GM21619 (cell line): ENCODE measurements around the gene CDC26.
A peak's percentile ranks its signal among the peaks of the same experiment; 100 is the strongest.
"Not testable (repeated sequence)": the region's sequence is repeated elsewhere in the genome, so short reads cannot be mapped to it uniquely, and the experiment has no call there.

Source experiments
- ATAC-seq: cut with Tn5 transposase; IDR thresholded peaks from one replicate; pipeline ENCODE4 v1.9.1; 2021; ENCODE audit not compliant: unreplicated experiment

Gene CDC26

DNA sequence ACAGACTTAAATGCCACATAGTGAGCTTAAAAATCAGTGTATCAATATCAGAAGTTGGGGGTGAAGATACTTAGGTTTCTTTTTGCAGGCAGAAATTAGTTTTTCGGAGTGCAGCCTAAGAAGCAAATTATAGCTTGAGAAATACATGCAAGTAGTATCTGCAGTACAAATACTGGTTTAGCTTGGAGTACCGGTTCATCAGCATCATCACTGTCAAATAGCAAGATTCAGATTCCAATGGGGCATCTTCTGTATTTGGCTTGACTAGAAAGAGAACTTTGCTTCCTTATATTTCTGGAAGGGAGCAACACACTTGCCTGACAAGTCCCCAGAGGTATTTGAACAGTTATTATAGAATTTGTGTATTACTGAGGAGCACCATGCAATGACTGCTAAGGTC, 34.2 kb downstream of the CDC26 start:
- no peak for ATAC-seq

DNA sequence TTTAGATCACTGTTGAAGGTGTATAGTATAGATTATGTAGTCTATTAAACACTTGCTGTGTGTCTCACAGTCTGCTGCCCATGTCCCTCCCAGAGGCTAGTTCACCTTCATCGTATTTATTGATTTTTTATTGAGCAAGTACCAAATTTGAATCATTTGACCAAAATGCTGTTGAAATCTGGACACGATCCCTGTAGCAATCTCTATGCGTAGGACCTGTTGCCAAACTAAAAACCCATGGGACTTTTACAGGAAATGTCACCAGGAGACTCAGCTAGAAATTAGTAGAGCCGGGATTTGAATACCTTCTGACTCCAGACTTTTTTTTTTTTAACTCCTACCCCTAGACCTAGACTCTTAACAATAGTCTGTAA, 36.5 kb downstream of the CDC26 start:
- ATAC-seq: no peak

DNA sequence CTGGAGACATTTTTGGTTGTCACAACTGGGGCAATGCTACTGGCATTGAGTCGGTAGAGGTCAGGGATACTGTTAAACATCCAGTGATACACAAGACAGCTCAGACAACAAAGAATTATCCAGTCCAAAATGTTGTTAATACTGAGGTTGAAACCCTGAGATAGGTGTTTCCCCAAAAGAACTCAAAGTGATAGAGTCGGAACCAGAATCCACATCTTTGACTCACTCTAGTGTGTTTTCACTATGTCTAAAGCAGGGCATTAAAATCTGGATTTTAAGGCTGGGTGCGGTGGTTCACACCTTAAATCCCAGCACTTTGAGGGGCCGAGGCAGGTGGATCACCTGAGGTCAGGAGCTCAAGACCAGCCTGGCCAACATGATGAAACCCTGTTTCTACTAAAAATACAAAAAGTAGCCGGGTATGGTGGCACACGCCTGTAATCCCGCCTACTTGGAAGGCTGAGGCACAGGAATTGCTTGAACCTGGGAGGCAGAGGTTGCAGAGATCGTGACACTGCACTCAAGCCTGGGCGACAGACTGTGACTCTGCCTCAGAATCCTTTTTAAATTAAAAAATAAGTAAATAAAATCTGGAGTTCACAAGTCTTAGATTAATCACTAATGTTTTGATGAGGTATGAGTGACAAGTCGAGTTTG, 37.0 kb downstream of the CDC26 start:
- ATAC-seq: no peak

GRCh38 chr9:113237026-113237425, 38.3 kb downstream of the CDC26 start:
- no peak for ATAC-seq

GRCh38 chr9:113235701-113236255, 39.6 kb downstream of the CDC26 start:
- not testable (repeated sequence) for ATAC-seq

DNA sequence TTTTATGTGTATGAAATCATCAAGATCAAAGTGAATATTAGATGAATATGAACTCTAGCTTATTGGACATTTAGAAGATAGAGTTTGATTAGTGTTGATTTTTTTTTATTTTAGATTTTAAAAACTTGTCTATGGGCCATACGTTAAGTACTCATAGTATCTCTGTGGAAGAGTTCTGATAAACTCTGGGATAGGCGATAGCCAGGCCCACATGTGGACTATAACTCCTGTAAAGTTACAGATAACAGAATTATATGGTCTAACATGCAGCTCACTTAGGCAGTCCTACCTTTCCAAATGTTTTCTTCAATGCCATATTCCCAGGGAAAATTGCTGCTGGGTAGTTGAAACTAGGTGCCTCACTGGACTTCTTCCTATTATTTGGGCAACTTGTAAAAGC, 43.7 kb downstream of the CDC26 start:
- no peak for ATAC-seq

- ATAC-seq: no peak
Measured at GRCh38 chr9:113228130-113228665, 47.2 kb downstream of the CDC26 start.

- ATAC-seq: no peak
Measured at GRCh38 chr9:113227436-113227835, 47.9 kb downstream of the CDC26 start.

DNA sequence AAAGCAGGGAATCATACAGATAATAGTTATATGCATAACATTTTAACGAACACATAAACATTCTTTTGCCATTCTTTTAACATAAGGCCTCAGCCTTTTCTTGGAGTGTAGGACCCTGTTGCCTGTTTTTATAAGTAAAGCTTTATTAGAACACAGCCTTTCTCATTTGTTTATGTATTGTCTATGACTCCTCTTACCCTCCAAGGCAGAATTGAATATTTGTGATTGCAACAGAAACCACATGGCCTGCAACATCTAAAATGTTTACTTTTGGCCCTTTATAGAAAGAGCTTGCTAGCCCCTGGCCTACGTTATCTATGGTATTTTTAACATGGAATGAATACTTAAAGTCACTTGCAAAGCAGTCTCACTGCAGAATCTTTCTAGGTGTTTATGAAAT, 51.4 kb downstream of the CDC26 start:
- ATAC-seq: no peak

GRCh38 chr9:113222482-113222841, 52.9 kb downstream of the CDC26 start:
- no peak for ATAC-seq

- no peak for ATAC-seq
Measured at GRCh38 chr9:113221800-113222481, 53.4 kb downstream of the CDC26 start.

- peak; percentile 83 for ATAC-seq
Measured at GRCh38 chr9:113221003-113221799, 54.2 kb downstream of the CDC26 start, which contains the start of the genes FKBP15 and SLC31A1. Gene FKBP15, minus strand, starts transcription at chr9:113221277. Its CDS starts 34 bp downstream, at chr9:113221243. Gene SLC31A1, plus strand, starts transcription at chr9:113221544. Its CDS starts 34,605 bp downstream, at chr9:113256149.

GRCh38 chr9:113220467-113221002, 54.8 kb downstream of the CDC26 start:
- no peak for ATAC-seq

DNA sequence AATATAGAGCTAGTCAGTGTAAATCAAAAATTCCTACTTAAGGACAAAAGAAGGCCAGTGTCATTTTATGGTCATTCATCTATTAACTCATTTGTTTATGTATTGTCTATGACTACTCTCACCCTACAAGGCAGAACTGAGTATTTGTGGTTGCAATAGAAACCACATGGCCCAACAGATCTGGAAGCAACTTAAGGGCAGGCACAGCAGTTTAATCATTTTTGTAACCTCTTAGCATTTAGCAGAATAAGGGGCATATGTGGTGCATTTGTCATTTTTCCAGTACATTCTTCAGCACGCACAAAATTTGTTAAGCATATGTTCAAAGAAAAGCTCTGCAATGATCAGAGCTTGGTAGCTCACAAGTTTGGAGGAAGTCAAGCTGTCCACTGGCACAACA, 55.4 kb downstream of the CDC26 start:
- ATAC-seq: peak; percentile 62

- ATAC-seq: peak; percentile 35
Measured at GRCh38 chr9:113219186-113219936, 56.0 kb downstream of the CDC26 start.
